NCI-H2107 treated with DMSO at 0.1 percent for 48 hours (cell line): ENCODE data around the gene CCM2.

ENCODE experiments used
- DNase-seq: peaks from one replicate; lab custom pipeline; 2025; ENCODE audit not compliant: unreplicated experiment; lab: John Stamatoyannopoulos, UW

CCM2 gene

DNA sequence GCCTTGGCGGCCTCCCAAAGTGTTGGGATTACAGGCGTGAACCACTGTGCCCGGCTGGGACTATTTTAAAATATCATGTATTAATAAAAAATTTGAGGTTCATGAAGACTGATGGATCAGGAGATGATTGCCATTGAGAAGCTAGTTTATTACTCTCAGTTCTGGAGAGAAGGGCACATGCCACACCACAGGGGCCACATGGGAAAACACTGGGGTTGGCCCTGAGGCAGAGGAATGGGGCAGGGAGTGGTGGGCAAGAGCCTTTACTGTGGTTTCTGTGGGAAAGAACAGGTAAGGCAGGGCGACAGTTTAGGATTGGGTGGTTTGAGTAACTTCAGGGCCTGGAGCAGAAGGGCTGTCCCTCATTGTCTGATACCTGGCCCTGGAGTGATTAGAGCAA lies 118.3 kb downstream of the CCM2 start:
- no peak for DNase-seq

- no peak for DNase-seq
Measured at GRCh38 chr7:45118889-45119331, 118.9 kb downstream of the CCM2 start.

- no peak for DNase-seq
Measured at GRCh38 chr7:45119550-45119949, 119.5 kb downstream of the CCM2 start.

DNA sequence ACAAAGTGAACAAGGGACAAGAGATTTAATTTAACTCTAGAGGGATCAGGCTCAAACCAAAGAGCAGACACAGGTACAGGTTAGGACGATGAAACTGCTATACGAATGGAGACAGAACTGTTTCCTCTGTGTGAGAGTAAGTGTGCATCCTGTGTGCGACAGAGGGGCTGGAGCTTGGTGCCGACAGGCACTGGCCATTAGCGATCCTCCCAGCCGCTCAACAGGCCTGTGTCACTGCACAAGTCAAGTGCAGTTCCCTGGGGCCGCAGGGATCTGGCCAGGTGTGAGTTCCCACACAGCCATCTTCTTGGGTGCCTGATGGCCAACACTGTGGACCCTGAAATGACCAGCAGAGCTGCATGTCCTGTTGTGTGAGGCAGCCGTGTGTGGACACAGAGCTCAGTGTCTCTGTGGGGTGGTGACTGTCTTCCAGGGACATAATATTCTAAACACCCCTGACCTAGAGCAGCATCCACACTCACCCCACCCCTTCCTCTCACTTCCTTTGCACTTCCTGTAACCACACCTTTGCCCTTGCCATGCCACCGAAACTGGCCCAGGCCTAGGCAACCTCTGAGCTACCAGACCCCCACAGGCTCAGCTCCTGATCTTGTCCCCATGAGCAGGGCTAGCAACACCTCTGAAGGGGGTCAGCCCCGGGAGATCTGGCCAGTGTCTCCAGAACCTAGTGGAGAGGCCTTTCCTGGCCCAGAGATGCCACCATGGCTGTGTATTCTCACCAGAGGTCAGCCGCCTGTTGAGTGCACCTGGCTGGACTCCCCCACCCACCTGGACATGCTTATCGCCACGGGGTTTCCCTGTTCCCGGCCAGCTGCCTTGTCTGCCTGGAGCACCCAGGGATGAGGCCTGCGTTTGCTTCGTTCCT lies 123.2 kb downstream of the CCM2 start:
- no peak for DNase-seq

DNA sequence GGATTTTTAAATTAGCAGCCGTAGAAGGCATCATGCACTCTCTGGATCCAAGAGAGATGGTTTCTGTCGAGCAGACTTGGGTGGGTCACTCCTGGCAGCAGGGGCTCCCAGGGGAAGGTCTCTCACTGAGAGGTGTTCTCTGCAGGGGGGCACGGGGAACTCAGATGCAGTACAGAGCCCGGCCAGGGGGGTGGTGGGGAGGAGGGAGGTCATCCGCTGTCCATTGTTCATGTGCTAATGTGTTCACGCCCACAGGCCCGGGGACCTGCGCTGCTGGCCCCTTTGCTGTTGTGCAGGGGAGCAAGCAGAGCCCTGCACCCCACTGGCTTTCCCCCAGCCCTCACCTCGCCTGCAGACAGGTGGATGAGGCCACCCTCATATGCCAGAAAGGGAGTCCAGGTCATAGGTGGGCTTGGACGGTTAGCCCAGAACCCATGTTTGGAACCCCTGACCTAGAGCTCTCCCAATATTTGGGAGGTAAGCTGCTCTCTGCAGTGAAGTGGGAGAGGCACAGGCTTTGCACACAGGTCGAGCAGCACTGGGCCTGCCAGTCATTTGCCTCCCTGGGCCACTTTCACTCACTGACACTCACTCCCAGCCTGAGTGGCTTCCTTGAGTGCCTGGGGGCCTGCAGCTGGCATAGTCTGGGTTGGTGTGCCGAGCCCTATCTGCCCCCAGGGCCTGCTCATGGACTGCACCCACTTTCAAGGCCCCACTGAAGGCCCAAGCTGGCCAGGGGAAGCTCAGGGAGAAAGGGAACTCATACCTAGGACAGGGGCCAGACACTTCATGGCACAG lies 124.1 kb downstream of the CCM2 start:
- DNase-seq, result no peak

- DNase-seq, result no peak
Measured at GRCh38 chr7:45125193-45125904, 125.3 kb downstream of the CCM2 start.
